NCI-H345 treated with DMSO at 0.1 percent for 48 hours (cell line): Measurements from ENCODE around the gene FLOT1.

Experiments
- DNase-seq: peaks from one replicate; lab custom pipeline; 2025; ENCODE audit not compliant: unreplicated experiment; lab: John Stamatoyannopoulos, UW

The FLOT1 gene, protein sequence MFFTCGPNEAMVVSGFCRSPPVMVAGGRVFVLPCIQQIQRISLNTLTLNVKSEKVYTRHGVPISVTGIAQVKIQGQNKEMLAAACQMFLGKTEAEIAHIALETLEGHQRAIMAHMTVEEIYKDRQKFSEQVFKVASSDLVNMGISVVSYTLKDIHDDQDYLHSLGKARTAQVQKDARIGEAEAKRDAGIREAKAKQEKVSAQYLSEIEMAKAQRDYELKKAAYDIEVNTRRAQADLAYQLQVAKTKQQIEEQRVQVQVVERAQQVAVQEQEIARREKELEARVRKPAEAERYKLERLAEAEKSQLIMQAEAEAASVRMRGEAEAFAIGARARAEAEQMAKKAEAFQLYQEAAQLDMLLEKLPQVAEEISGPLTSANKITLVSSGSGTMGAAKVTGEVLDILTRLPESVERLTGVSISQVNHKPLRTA

GRCh38 chr6:30742316-30743098, at the start of gene FLOT1:
Gene FLOT1, minus strand, starts transcription at chr6:30742687. Its CDS starts 498 bp downstream, at chr6:30742189.
- DNase-seq: peak; percentile 70

- DNase-seq: no peak
These were observed 48.4 kb upstream of the FLOT1 start for GRCh38 chr6:30790724-30791383.

GRCh38 chr6:30789606-30790005, 47.1 kb upstream of the FLOT1 start:
- no peak for DNase-seq

- DNase-seq: no peak
These were observed 45.5 kb upstream of the FLOT1 start for GRCh38 chr6:30787954-30788353.

DNA sequence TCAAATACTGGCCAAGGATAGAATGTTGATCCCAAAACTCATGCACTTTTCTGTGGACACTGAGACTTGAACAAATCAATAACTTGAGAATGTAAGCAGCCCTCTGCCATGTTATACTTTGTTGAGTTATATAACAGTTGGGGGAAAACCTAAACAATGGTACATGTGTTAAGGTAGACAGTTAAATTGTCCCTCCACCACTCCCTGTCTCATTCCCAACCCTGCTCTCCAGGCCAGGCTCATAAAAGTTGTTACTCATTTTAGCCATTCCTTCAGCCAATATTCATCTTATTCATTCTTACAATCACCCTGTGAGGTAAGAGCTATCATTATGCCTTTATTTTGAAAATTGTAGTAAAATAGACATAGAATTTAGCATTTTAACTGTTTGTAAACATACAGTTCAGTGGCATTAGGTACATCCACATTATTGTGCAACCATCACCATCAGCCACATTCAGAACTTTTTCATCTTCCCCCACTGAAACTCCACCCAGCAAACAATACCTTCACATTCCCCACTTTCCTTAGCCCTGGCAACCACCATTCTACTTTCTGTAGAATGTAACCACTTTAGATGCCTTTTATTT, 40.0 kb upstream of the FLOT1 start:
- no peak for DNase-seq

DNA sequence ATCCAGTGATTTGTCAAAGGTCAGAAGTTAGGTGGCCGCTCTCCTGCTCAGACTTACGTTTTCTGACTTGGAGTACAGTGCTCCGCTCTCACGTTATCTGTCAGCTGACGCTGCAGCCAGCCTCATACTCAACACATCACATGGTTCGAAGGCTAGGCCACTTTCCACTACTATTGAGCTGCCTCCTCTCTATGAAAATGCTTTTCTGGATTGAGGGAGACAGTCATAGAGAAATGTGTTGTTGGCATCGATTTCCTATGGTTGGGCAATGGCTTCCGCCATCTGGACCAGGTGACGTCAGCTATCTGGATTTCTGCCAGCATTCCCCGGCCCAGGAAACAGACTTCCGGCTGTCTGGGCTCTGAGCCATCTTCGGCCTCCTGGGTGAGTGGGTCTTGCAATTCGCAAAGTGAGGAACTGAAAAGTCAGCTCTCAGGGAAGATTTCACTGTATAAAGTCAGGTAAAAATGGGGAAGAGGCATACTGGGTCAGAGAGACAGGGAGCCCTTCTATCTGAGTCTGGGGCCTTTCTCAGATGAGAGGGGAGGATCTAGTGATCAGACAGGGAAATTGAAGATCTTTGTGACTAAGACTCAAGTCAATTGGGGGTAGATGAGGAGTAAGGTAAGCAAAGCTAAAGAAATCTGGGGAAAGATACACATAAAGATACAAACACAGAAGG, 39.4 kb upstream of the FLOT1 start:
- DNase-seq: peak; percentile 84

GRCh38 chr6:30781395-30781742, 38.9 kb upstream of the FLOT1 start:
- no peak for DNase-seq

GRCh38 chr6:30780642-30780920, 38.1 kb upstream of the FLOT1 start:
- no peak for DNase-seq

DNA sequence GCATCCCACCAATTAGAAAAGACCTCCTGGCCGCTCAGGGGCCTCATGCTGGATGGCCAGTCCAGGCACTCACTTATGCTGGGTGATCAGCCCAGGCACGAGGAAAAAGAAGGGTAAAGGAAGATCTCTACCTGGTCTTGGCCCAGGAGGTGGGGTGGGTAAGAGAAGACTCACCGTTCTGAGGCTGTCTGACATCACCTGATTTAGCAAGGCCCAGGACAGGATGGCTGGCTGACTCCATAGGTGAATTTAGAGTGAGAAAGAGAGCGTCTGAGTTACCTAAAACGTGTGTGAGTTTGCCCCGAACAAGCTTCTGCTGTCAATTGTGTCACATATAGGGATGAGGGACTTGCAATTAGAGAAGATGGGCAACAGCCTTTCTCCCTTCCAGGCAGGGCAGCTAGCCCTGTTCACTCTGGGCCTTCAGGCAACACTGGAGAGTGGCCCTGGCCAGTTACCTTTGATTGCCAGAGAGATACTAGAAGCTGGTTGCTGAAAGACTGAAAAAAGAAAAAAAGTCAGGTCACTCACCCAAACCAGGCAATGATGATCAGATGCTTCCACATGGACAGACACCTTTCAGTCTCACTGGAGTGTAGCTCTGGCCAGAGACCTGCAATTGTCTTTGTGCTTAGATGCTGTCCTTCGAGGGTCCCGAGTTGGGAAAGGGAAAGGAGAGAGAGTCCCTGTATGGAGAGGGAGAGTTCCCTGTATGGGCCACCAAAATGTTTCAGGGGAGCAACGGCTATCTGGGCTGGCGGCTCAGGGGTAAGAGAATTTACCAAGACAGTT, 37.6 kb upstream of the FLOT1 start:
- no peak for DNase-seq

DNA sequence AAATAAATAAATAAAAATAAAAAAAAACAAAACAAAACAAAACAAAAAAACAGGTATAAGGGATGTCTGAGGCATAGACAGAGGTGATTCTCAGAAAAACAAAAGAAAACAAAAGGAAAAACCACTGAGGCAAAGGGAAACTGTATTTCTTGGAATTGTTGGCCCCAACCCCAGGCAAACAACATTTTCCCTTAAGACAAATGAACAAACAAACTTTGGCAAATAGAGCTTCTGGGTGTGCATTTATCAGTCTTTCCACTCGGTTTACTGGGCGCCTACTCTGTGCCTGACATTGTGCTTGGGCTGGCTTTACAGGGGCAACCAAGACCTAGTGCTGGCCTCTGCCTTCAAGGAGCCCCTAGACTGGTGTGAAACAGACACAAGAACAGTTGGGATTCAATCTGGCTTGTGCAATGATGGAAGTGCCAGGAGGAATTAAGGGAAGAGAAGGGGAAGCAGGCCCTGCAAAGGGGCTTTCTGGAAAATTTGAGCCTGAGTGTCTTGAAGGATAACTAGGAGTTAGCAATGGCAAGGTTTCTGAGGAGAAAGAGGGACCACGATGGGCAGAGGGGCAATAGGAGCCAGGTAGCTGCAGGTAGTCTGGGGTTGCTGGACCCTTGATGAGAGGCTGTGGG, 35.6 kb upstream of the FLOT1 start:
- DNase-seq: no peak

DNA sequence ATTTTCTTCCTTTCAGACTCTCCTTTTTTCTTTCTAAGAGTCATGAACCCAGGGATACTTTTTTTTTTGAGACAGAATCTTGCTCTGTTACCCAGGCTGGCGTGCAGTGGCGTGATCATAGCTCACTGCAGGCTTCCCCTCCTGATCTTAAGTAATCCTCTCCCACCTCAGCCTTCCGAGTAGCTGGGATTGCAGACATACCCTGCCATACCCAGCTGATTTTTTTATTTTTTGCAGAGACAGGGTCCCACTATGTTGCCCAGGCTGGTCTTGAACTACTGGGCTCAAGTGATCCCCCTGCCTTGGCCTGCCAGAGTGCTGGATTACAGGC, 34.6 kb upstream of the FLOT1 start:
- DNase-seq: no peak

DNA sequence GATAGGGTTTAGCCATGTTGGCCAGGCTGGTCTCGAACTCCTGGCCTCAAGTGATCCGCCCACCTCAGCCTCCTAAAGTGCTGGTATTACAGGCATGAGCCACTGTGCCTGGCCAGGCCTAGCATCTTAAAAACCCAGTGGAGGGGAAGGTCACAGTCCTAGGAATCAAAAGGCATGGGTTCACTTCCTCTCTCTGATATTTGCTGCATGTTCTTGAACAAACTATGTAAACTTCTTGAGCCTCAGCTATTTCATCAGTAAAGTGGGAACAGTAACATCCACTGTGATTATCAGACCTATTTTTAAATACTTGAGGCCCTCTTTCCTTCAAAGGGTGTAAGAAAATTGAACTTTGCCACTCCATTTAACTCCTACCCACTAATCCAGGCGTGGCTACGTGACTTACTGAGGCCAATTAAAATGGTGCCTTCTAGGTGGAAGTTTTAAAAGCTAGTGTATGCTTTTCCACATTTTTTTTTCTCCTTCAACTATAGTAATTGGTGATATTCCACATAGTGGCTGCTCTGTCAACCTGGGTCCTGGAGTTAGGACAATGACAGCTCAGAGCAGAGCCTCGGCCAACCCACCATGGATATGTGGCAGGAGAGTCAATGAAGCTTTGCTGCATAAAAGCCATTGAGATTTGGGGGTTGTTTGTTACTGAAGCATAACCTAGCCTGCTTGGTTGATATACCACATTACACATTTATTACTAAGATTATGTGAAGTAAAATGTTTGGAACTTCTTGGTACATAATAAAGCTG, 34.1 kb upstream of the FLOT1 start:
- DNase-seq: no peak

GRCh38 chr6:30775104-30775503, 32.6 kb upstream of the FLOT1 start:
- no peak for DNase-seq

- no peak for DNase-seq
These were observed 32.2 kb upstream of the FLOT1 start for GRCh38 chr6:30774701-30775100.

GRCh38 chr6:30770592-30770991, 28.1 kb upstream of the FLOT1 start:
- DNase-seq: no peak

- DNase-seq: no peak
These were observed 27.5 kb upstream of the FLOT1 start for GRCh38 chr6:30769853-30770524.

DNA sequence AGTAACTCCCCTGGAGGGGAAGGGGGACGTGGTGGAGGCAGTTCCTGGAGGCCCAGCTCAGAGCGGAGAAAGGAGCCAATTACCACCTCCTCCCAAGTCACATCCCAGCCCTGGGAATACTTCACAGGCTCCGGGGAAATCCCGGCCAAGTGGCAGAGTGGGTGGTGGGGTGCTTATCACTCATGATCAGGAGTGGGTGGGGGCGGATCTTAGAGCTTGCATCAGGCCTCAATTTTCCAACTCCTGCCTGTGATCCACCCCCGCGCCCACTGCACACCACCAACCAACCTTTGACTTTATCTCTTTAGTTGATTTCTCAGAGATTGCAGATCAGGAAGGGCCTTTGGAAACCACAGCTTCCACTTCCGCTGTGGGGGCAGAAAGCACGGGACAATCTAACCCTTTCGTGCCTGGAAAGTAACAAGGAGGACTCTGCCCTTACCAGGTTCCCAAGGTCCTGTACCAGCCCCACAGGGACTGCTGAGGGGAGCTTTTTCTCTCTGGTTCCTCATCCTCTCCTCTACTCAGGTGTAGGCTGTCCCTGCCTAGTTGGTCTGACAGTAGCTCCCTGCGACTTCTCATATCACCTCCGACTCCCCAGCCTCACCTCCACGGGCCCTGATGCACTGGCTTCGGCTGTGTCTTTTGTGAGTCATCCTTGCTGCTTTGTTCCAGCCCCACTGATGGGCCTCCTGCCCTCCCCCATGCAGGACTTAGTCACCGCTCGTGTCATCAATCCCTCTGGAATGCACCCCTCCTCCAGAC, 26.8 kb upstream of the FLOT1 start:
- DNase-seq: no peak

GRCh38 chr6:30768634-30769087, 26.2 kb upstream of the FLOT1 start:
- no peak for DNase-seq
